ENCODE results near the gene TBC1D10A.

DNA sequence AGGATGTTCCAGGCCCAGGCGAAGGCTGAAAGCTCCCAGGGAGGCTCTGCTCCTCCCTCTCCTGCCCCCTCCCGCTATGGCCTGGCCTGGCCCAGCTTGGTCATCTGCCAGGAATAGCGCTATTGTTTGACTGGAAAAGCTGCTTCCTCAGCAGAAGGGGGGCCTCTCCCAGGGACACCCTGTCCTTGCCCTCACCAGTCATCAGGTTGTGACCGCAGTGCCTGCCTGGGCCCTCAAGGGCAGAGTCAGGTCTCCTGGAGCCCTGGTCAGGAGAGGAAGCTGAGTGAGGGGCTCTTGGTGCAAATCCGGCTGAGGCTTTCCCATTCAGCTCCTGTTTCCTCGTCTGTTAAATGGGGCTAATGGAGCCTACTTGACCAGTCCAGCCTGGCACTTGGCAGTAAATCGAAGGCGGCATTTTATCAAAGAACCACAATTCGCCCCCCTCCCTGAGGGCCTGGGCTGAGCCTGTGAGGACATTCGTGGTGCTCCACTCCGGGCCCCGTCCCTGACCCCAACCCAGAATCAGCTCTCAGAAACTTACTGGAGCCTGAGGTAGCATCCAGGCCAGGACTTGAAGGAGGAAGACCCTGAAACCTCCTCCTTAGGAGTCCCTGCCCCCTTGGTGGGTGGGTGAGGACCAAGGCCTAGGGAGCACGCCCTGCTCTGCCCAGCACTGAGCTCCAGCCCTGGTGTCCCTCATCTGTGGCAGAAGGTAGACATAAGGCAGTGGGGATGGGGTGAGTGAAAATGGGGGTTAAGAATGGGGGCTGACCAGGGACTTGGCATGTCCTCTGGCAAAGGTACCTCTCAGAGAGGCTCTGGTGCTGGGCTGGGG is 35.5 kb downstream of the TBC1D10A start:
- TF ChIP-seq, protein P1, sequence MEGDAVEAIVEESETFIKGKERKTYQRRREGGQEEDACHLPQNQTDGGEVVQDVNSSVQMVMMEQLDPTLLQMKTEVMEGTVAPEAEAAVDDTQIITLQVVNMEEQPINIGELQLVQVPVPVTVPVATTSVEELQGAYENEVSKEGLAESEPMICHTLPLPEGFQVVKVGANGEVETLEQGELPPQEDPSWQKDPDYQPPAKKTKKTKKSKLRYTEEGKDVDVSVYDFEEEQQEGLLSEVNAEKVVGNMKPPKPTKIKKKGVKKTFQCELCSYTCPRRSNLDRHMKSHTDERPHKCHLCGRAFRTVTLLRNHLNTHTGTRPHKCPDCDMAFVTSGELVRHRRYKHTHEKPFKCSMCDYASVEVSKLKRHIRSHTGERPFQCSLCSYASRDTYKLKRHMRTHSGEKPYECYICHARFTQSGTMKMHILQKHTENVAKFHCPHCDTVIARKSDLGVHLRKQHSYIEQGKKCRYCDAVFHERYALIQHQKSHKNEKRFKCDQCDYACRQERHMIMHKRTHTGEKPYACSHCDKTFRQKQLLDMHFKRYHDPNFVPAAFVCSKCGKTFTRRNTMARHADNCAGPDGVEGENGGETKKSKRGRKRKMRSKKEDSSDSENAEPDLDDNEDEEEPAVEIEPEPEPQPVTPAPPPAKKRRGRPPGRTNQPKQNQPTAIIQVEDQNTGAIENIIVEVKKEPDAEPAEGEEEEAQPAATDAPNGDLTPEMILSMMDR (IDR thresholded peaks at IDR 0.05): no peak
- no peak for TF ChIP-seq ZFX (IDR thresholded peaks at IDR 0.05; ENCODE audit: borderline replicate concordance)

Measured in 22Rv1 (cell line).